Measurements from ENCODE around the gene TMOD2.

GRCh38 chr15:51864408-51865056 lies 113.1 kb downstream of the TMOD2 start:
- TF ChIP-seq POLR2A (IDR thresholded peaks at IDR 0.05; ENCODE audit: low read depth) (no peak), CTCF (IDR thresholded peaks at IDR 0.05) (no peak), POLR2AphosphoS5 (IDR thresholded peaks at IDR 0.05) (no peak)

All from esophagus muscularis mucosa (tissue), 3 donors.